ENCODE results near the gene FLT4. TPM values are rescaled to one million over a fixed set of nuclear protein-coding genes. Genes with fewer than 3 reads are reported as not detected.

The FLT4 gene
- total and polyA plus RNA-seq, 9 donors: 5.4 to 12.3 (median 8.7) TPM

DNA sequence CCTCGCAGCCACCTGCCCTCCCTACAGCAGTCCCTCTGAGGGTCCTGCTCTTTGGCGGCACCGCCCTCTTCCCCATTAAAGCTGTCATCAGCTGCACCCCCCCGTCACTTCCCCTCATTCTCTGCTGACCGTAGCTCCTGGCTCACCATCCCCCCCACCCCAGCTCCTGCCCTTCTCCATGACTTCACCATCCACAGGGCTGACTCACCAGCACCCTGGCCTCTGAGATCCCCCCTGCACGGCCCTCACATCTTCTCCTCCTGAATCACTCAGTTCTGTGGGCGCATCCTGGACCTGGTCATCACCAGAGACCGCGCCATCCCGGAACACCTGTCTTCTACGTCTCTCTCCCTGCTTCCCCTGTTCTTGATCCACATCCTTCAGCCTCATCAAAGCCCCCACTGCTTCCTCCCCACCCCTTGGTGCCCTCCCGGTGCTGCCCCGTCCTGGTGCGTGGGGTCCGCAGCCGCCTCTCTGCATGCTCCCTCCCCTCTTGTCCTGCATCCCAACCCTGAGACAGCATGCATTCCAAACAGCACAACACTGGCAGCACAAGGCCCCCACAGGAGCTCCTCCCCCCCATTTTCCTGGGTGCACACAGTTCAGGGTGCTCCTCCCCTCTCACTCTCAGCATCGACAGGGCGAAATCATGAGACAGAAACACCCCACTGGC lies 12.9 kb downstream of the FLT4 start:
- Histone ChIP-seq H3K27me3 (ENCODE audit: control insufficient read depth, insufficient read depth, low read length) (no peaks in the 10 kb centered on the region), H3K36me3 (ENCODE audit: control insufficient read depth, insufficient read depth, low read length) (no peaks in the 10 kb centered on the region), H3K4me1 (ENCODE audit: control insufficient read depth, insufficient read depth, low read length) (peaks cover 9% of the 10 kb centered on the region), H3K4me3 (ENCODE audit: low read length) (no peak overlapping the region), H3K27ac (ENCODE audit: low read length) (no peak overlapping the region), H3K9me3 (replicated peaks; ENCODE audit: control insufficient read depth, low read depth, low read length) (no peaks in the 10 kb centered on the region)
- 59% methylated on average over 16 of the region's 18 CpGs for WGBS (ENCODE audit: insufficient coverage)
- no peak for DNase-seq

DNA sequence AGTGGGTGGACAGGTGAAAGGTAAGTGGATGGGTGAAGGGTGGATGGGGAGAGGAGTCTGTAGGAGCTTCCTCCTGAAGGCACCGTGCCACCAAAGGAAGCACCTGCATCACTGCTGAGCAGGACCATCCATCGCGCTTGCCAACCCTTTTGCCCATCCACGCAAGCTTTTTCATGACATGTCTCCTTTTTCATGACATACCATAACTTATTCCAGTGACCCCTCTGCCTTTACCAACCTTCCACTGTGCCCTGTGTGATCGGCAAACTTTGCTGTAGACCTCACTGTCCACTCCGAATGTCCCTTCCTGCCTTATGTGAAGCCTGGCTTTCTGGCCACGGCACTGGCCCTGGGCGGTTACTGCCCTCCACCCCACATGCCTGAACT lies 13.4 kb downstream of the FLT4 start:
- Histone ChIP-seq H3K4me1 (ENCODE audit: control insufficient read depth, insufficient read depth, low read length) (peaks cover 9% of the 10 kb centered on the region), H3K4me3 (ENCODE audit: low read length) (no peak overlapping the region), H3K27me3 (ENCODE audit: control insufficient read depth, insufficient read depth, low read length) (no peaks in the 10 kb centered on the region), H3K27ac (ENCODE audit: low read length) (no peak overlapping the region), H3K9me3 (replicated peaks; ENCODE audit: control insufficient read depth, low read depth, low read length) (no peaks in the 10 kb centered on the region), H3K36me3 (ENCODE audit: control insufficient read depth, insufficient read depth, low read length) (no peaks in the 10 kb centered on the region)
- no peak for DNase-seq
- 90% methylated on average over 8 of the region's 8 CpGs for WGBS (ENCODE audit: insufficient coverage)

DNA sequence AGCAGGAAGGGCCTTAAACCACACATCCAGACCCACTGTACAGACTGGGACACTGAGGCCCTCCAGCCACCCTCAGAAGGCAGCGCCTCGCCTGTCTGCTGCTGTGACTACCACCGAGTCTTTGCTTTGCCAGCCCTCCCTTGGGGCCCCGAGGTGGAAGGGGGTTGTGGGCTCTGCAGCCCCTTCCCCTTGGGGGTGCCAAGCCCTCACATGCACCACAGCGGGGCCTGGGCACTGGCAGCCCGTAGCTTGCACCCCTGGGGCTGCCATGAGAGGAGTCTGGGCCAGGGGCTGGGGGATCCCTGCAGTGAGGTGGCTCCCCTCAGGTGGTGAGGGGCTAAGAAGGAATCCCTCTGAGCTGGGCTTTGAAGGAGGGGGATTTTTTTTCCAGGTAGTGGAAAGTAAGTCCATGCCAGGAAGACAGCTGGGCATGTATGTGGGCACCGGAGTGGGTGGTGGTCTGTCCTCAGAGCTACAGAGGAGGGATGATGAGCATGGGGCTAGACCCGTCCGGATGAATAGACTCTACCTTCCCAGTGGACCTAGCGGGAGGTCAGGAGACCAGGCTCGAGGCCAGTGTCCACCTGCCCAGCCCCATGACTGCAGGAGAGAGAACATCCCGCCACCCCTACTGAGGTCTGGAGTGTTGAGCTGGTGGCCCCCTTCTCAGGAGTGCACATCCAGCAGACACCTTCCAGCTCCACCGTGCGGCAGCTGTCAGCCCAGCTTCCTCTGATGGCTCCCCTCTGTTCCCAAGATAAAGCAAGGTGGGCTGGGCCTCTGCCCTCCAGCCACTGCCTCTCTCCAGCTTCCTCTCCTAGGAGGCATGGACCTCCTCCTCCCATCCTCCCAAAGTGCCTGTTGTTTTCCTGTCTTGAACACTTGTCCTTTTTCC lies 15.9 kb downstream of the FLT4 start:
- DNase-seq: no peak
- Histone ChIP-seq H3K9me3 (replicated peaks; ENCODE audit: control insufficient read depth, low read depth, low read length) (no peaks in the 10 kb centered on the region), H3K4me3 (ENCODE audit: low read length) (no peak overlapping the region), H3K36me3 (ENCODE audit: control insufficient read depth, insufficient read depth, low read length) (no peaks in the 10 kb centered on the region), H3K27me3 (ENCODE audit: control insufficient read depth, insufficient read depth, low read length) (no peaks in the 10 kb centered on the region), H3K4me1 (ENCODE audit: control insufficient read depth, insufficient read depth, low read length) (peaks cover 3% of the 10 kb centered on the region), H3K27ac (ENCODE audit: low read length) (no peak overlapping the region)
- 72% methylated on average over 12 of the region's 14 CpGs for WGBS (ENCODE audit: insufficient coverage)

DNA sequence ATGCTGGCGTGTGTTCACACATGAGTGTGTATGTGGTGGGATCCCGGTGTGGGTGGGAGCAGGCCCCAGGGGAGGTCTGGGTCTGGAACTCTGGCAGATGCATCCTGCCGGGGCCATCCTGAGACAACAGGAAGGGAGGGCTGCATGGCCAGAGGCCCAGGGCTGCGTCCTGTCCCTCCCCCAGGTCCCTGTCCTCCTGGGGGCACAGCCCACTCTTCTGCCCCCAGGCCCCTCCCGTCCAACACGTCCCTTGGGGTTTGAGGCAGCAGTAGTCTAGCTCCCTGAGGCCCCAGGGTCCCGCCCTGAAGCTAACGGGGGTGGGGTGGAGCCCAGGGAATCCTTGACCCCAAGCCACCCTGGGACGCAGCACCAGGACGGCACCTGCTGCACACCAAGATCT lies 16.6 kb downstream of the FLT4 start:
- DNase-seq: no peak
- Histone ChIP-seq H3K36me3 (ENCODE audit: control insufficient read depth, insufficient read depth, low read length) (no peaks in the 10 kb centered on the region), H3K4me3 (ENCODE audit: low read length) (no peak overlapping the region), H3K27ac (ENCODE audit: low read length) (no peak overlapping the region), H3K4me1 (ENCODE audit: control insufficient read depth, insufficient read depth, low read length) (peaks cover 3% of the 10 kb centered on the region), H3K9me3 (replicated peaks; ENCODE audit: control insufficient read depth, low read depth, low read length) (no peaks in the 10 kb centered on the region), H3K27me3 (ENCODE audit: control insufficient read depth, insufficient read depth, low read length) (no peaks in the 10 kb centered on the region)
- 58% methylated on average over 9 of the region's 10 CpGs for WGBS (ENCODE audit: insufficient coverage)

DNA sequence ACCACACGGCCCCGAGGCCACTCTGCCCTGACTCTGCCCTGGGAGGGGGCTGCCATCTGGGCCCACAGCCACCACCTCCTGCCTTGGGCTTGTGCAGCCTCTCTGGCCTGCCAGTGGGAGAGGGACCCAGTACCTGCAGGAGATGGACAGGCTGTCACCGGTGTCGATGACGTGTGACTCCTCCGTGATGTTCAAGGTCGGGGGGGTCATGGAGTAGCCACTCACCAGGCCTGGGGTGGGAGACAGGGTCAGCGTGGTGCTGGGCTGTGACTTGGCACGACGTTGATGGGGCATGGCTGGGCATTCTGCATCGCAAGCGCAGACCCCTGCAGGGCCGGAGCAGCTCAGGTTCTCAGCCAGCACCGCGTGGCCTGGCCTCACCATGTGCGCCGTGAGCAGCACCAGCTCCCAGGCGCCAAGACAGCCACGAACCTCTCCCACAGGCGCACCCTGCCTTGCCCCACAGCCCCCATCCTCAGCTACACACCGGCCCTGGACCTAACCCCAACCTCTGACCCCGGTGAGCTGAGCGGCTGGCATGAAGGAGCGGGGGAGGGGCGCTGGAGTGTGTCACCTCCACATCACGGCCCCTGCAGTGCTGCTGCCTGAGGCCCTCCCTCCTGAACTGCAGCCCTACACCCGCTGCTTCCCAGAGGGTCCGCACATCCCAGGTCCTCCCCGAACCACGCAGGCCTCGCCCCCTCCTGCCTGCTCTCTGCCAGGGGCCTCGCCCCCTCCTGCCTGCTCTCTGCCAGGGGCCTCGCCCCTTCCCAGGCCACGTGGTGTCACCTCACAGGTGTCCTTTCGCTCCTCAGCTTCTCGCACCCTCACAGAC lies 17.6 kb downstream of the FLT4 start:
- H3K36me3 ChIP-seq (ENCODE audit: control insufficient read depth, insufficient read depth, low read length): no peaks in the 10 kb centered on the region
- WGBS (ENCODE audit: insufficient coverage): 66% methylated on average over 36 of the region's 36 CpGs
- H3K27ac ChIP-seq (ENCODE audit: low read length): no peak overlapping the region
- H3K9me3 ChIP-seq (replicated peaks; ENCODE audit: control insufficient read depth, low read depth, low read length): no peaks in the 10 kb centered on the region
- no peak for DNase-seq
- peaks cover 8% of the 10 kb centered on the region for H3K4me1 ChIP-seq (ENCODE audit: control insufficient read depth, insufficient read depth, low read length)
- H3K4me3 ChIP-seq (ENCODE audit: low read length): no peak overlapping the region
- no peaks in the 10 kb centered on the region for H3K27me3 ChIP-seq (ENCODE audit: control insufficient read depth, insufficient read depth, low read length)

DNA sequence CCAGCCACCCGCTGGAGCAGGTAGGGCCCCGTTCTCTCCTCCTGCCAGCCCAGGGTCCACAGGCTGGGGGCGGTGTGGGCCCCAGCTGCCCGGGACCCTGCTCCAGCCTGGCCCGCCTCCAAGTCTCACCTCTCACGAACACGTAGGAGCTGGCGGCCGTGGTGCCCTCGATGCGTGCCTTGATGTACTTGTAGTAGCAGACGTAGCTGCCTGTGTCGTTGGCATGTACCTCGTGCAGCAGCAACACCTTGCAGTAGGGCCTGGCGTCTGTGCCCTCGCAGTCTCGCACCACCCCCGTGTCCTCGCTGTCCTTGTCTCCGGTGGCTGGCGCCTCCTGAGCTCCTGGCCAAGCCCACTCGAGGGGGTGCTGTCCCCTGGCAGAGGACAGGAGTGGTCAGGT lies 19.0 kb downstream of the FLT4 start:
- Histone ChIP-seq H3K27me3 (ENCODE audit: control insufficient read depth, insufficient read depth, low read length) (no peaks in the 10 kb centered on the region), H3K9me3 (replicated peaks; ENCODE audit: control insufficient read depth, low read depth, low read length) (no peaks in the 10 kb centered on the region), H3K36me3 (ENCODE audit: control insufficient read depth, insufficient read depth, low read length) (no peaks in the 10 kb centered on the region), H3K4me3 (ENCODE audit: low read length) (no peak overlapping the region), H3K27ac (ENCODE audit: low read length) (no peak overlapping the region), H3K4me1 (ENCODE audit: control insufficient read depth, insufficient read depth, low read length) (peaks cover 4% of the 10 kb centered on the region)
- WGBS (ENCODE audit: insufficient coverage): 86% methylated on average over 22 of the region's 22 CpGs
- DNase-seq: no peak

DNA sequence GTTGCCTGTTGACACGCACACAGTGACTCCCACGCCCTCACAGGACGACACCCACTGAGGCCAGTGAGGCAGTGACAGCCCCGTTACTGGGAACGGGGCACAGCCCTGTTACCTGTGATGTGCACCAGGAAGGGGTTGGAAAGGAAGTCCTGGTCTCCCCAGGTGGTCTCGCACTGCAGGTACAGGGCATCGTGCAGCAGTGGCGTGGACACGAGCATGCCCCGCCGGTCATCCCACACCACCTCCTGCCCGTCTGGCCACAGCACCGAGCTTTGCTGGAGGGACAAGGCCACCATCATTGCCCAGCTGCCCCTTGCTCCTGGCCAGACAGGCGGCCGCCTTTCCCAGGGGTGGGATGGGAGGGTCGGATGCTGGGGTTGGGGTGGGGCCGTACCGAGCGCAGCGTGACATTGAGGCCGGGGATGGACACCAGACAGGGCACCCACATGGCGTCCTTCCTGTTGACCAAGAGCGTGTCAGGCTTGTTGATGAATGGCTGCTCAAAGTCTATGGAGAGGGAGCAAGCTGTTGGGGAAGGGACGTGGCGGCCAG lies 19.5 kb downstream of the FLT4 start:
- Histone ChIP-seq H3K9me3 (replicated peaks; ENCODE audit: control insufficient read depth, low read depth, low read length) (no peaks in the 10 kb centered on the region), H3K27me3 (ENCODE audit: control insufficient read depth, insufficient read depth, low read length) (no peaks in the 10 kb centered on the region)

DNA sequence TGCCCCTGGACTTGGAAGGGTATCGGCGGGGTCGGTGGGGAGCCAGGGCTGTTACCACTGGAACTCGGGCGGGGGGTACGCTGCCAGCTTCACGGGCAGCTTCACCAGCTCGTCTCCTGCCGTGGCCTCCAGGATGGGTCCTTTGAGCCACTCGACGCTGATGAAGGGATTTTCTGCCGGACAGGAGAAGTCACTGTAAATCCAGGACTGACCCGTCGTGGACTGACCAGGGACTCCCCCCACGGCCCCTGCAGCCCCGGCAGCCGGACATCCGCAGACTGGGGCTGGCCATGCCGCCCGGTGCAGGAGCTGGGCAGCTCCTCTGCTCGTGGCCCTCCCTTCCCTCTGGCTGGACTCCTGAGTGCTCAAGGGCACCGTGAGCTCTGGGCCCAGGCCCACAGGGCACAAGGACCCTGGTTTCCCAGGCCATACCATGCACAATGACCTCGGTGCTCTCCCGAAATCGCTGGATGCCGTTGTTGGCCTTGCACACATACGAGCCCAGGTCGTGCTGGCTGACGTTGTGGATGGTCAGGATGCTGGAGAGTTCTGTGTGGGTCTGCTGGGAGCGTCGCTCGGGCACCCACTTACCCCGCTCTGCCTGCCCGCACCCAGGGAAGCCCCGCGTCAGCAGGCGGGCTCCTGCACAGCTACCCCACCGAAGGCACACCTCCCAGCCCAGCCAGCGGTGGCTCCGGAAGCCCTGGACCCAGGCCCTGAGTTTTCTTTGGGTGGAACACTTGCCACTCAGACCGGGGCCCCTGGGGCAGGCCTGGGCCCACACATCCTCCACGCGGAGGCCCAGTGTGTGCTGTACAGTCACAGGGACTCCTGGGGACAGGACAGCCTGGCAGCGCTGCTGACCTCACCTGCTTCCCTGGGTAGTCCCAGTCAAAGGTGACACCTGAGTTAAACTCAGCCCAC lies 20.3 kb downstream of the FLT4 start:
- WGBS (ENCODE audit: insufficient coverage): 82% methylated on average over 42 of the region's 44 CpGs
- Histone ChIP-seq H3K36me3 (ENCODE audit: control insufficient read depth, insufficient read depth, low read length) (no peaks in the 10 kb centered on the region), H3K27me3 (ENCODE audit: control insufficient read depth, insufficient read depth, low read length) (no peaks in the 10 kb centered on the region)

More for the DNA sequence above, 19.5 kb downstream of the FLT4 start:
- H3K4me1 ChIP-seq (ENCODE audit: control insufficient read depth, insufficient read depth, low read length): peaks cover 4% of the 10 kb centered on the region
- no peak overlapping the region for H3K27ac ChIP-seq (ENCODE audit: low read length)
- no peak overlapping the region for H3K4me3 ChIP-seq (ENCODE audit: low read length)
- no peak for DNase-seq
- no peaks in the 10 kb centered on the region for H3K36me3 ChIP-seq (ENCODE audit: control insufficient read depth, insufficient read depth, low read length)
- 81% methylated on average over 24 of the region's 25 CpGs for WGBS (ENCODE audit: insufficient coverage)

DNA sequence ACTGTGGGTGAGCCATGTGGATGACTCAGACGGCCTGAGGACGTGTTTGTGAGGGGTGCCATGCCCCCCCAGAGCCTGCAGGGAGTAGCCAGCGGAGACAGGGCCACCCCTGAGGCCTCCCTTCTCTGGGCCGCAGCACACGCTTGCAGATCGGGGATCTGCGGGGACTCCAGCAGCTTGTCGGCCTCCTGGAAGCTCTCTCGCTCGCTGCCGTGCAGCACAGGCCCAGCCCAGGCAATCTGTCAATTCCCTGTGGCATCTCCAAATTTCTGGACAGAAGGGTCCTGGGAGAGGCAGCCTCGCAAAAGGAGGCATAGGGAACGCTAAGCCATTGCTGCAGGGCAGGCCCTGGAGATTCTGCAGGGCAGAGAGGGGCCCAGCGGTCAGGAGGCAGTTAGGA lies 21.2 kb downstream of the FLT4 start:
- no peaks in the 10 kb centered on the region for H3K36me3 ChIP-seq (ENCODE audit: control insufficient read depth, insufficient read depth, low read length)
- no peaks in the 10 kb centered on the region for H3K27me3 ChIP-seq (ENCODE audit: control insufficient read depth, insufficient read depth, low read length)
- WGBS (ENCODE audit: insufficient coverage): 54% methylated on average over 13 of the region's 14 CpGs
- H3K9me3 ChIP-seq (replicated peaks; ENCODE audit: control insufficient read depth, low read depth, low read length): no peaks in the 10 kb centered on the region
- no peak overlapping the region for H3K27ac ChIP-seq (ENCODE audit: low read length)
- H3K4me1 ChIP-seq (ENCODE audit: control insufficient read depth, insufficient read depth, low read length): peaks cover 8% of the 10 kb centered on the region
- DNase-seq: no peak
- H3K4me3 ChIP-seq (ENCODE audit: low read length): no peak overlapping the region

More for the DNA sequence above, 20.3 kb downstream of the FLT4 start:
- H3K27ac ChIP-seq (ENCODE audit: low read length): no peak overlapping the region
- DNase-seq: no peak
- H3K4me1 ChIP-seq (ENCODE audit: control insufficient read depth, insufficient read depth, low read length): peaks cover 4% of the 10 kb centered on the region
- H3K9me3 ChIP-seq (replicated peaks; ENCODE audit: control insufficient read depth, low read depth, low read length): no peaks in the 10 kb centered on the region
- H3K4me3 ChIP-seq (ENCODE audit: low read length): no peak overlapping the region

All from muscle of leg (tissue), 11 donors.